Measurements from ENCODE around the gene LZTS3. TPM values are rescaled to one million over a fixed set of nuclear protein-coding genes. Genes with fewer than 3 reads are reported as not detected.
A peak's percentile ranks its signal among the peaks of the same experiment; 100 is the strongest.
"Not testable (repeated sequence)": the region's sequence is repeated elsewhere in the genome, so short reads cannot be mapped to it uniquely, and the experiment has no call there.

LZTS3 gene
- total RNA-seq, 1 donor, result 9.4 TPM

GRCh38 chr20:3193806-3194616, 20.7 kb upstream of the LZTS3 start:
- DNase-seq (ENCODE audit: low read depth in 2 of 3, low spot score in 2 of 3), result no peak

- DNase-seq (ENCODE audit: low read depth in 2 of 3, low spot score in 2 of 3), result no peak
Observed at GRCh38 chr20:3192226-3193015, 19.1 kb upstream of the LZTS3 start.

- no peak for DNase-seq (ENCODE audit: low read depth in 2 of 3, low spot score in 2 of 3)
Observed at GRCh38 chr20:3190681-3191111, 17.3 kb upstream of the LZTS3 start.

- no peak for DNase-seq (ENCODE audit: low read depth in 2 of 3, low spot score in 2 of 3)
Observed at GRCh38 chr20:3189561-3190131, 16.3 kb upstream of the LZTS3 start.

GRCh38 chr20:3188823-3189413, 15.6 kb upstream of the LZTS3 start:
- no peak for DNase-seq (ENCODE audit: low read depth in 2 of 3, low spot score in 2 of 3)

- not testable (repeated sequence) for DNase-seq (ENCODE audit: low read depth in 2 of 3, low spot score in 2 of 3)
Observed at GRCh38 chr20:3187861-3188260, 14.5 kb upstream of the LZTS3 start.

- DNase-seq (ENCODE audit: low read depth in 2 of 3, low spot score in 2 of 3), result no peak
Observed at GRCh38 chr20:3183896-3184612, 10.7 kb upstream of the LZTS3 start.

GRCh38 chr20:3182429-3182828, 9.1 kb upstream of the LZTS3 start:
- not testable (repeated sequence) for DNase-seq (ENCODE audit: low read depth in 2 of 3, low spot score in 2 of 3)

- no peak for DNase-seq (ENCODE audit: low read depth in 2 of 3, low spot score in 2 of 3)
Observed at GRCh38 chr20:3181270-3181669, 7.9 kb upstream of the LZTS3 start.

- no peak for DNase-seq (ENCODE audit: low read depth in 2 of 3, low spot score in 2 of 3)
Observed at GRCh38 chr20:3180319-3180718, 7.0 kb upstream of the LZTS3 start.

- no peak for DNase-seq (ENCODE audit: low read depth in 2 of 3, low spot score in 2 of 3)
Observed at GRCh38 chr20:3177746-3178485, 4.6 kb upstream of the LZTS3 start.

- DNase-seq (ENCODE audit: low read depth in 2 of 3, low spot score in 2 of 3), result no peak
Observed at GRCh38 chr20:3175270-3175669, 1.9 kb upstream of the LZTS3 start.

GRCh38 chr20:3174442-3175261, 1.3 kb upstream of the LZTS3 start:
- peak in 1 of 3 donors; percentile 26 for DNase-seq (ENCODE audit: low read depth in 2 of 3, low spot score in 2 of 3)

- DNase-seq (ENCODE audit: low read depth in 2 of 3, low spot score in 2 of 3), result peak; percentile 42 to 89 (median 73)
Observed at GRCh38 chr20:3173610-3174441, 477 bp upstream of the LZTS3 start.

- DNase-seq (ENCODE audit: low read depth in 2 of 3, low spot score in 2 of 3), result no peak
Observed at GRCh38 chr20:3172126-3172932, 1.0 kb downstream of the LZTS3 start.

- DNase-seq (ENCODE audit: low read depth in 2 of 3, low spot score in 2 of 3), result no peak
Observed at GRCh38 chr20:3171391-3172125, 1.8 kb downstream of the LZTS3 start.
